Mucosa of rectum (tissue), 2 donors: ENCODE data around the gene PYCR2.

Experiments
- H3K27ac ChIP-seq, 2 donors: one replicate each; pipeline ENCODE4 v1.7.0; 2013; ENCODE audit warnings: inconsistent platforms in 2 of 2, low read depth in 2 of 2, low read length in 2 of 2
- H3K27me3 ChIP-seq, 2 donors: one replicate each; pipeline ENCODE4 v1.7.0; 2013; ENCODE audit warnings: low read length in 2 of 2; ENCODE audit not compliant: control insufficient read depth in 2 of 2, insufficient read depth in 2 of 2
- H3K36me3 ChIP-seq, 2 donors: one replicate each; pipeline ENCODE4 v1.7.0; 2013; ENCODE audit warnings: low read length in 2 of 2; ENCODE audit not compliant: control insufficient read depth in 2 of 2, insufficient read depth in 2 of 2
- H3K4me1 ChIP-seq, 2 donors: one replicate each; pipeline ENCODE4 v1.7.0; 2013; ENCODE audit warnings: low read length in 2 of 2, mild to moderate bottlenecking in 1 of 2; ENCODE audit not compliant: control insufficient read depth in 2 of 2, insufficient read depth in 2 of 2
- H3K4me3 ChIP-seq, 2 donors: one replicate each; pipeline ENCODE4 v1.7.0; 2013; ENCODE audit warnings: low read length in 2 of 2
- H3K9ac ChIP-seq, 2 donors: one replicate each; pipeline ENCODE4 v1.7.0; 2013; ENCODE audit warnings: low read length in 2 of 2, low read depth in 1 of 2, mild to moderate bottlenecking in 1 of 2
- H3K9me3 ChIP-seq, 2 donors: one replicate each; pipeline ENCODE4 v1.7.0; 2013; ENCODE audit warnings: low read length in 2 of 2; ENCODE audit not compliant: control insufficient read depth in 2 of 2
- donor health status: healthy.
- donor health status: Normal muscosa, but diverticular disease.

PYCR2 gene

DNA sequence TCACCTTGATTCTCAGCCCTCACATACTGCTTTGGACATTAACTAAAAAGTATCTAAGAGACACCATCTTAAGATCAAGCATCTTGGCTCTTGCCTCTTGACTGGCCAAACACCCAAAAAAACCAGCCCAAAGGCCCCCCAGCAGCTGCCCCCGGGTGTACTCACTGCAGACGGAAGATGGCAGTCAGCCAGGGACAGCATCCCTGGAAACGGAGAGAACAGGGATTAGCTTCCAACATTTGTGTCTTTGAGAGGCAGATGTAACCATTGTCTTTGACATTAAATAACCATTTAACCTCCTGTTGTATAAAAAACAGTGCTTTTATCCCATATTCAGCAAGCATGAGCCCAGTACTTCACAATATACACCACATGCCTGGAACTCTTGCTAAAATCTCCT, 53.1 kb downstream of the PYCR2 start:
- peaks cover 64 to 67% of the 10 kb centered on the region in 2 donors for H3K36me3 ChIP-seq
- H3K9ac ChIP-seq: no peak overlapping the region

More for the DNA sequence above, 53.1 kb downstream of the PYCR2 start:
- H3K27ac ChIP-seq: no peak overlapping the region
- no peak overlapping the region for H3K4me3 ChIP-seq
- H3K27me3 ChIP-seq: no peaks in the 10 kb centered on the region
- no peaks in the 10 kb centered on the region for H3K9me3 ChIP-seq
- peaks cover 7 to 13% of the 10 kb centered on the region in 2 donors for H3K4me1 ChIP-seq
